GM12878 (cell line): ENCODE results near the gene KIRREL1. TPM values are rescaled to one million over a fixed set of nuclear protein-coding genes. Genes with fewer than 3 reads are reported as not detected.

Source experiments
- ATAC-seq: fragments of 200-7000 bp; cut with Tn5 transposase; 3 replicates; pipeline ENCODE4 v1.9.1; 2020; ENCODE audit warnings: mild to moderate bottlenecking, moderate library complexity
- BruUV-seq: library from RNA; stranded (reverse); fragments of 400-500 nt; replicated peaks from 2 replicates; lab custom pipeline; 2021; lab: Mats Ljungman, UMichigan
- CTCF ChIA-PET: fragments of 300-600 bp; sonication (Branson Sonifier 250); formaldehyde crosslinking; extraction: SDS; loops from one replicate; lab custom pipeline; 2021; ENCODE audit warnings: inconsistent platforms; lab: Yijun Ruan, JAX
- POLR2A ChIA-PET: fragments of 350-600 bp; formaldehyde crosslinking; extraction: SDS; loops from one replicate; lab custom pipeline; 2021; ENCODE audit warnings: inconsistent platforms; lab: Charles Lee
- RAD21 ChIA-PET: fragments of 300-600 bp; sonication (Branson Sonifier 250); formaldehyde crosslinking; loops from one replicate; lab custom pipeline; 2023; ENCODE audit warnings: antibody characterized with exemption; ENCODE audit not compliant: unreplicated experiment; lab: Charles Lee
- SMC1A ChIA-PET: fragments of 300-600 bp; sonication (Branson Sonifier 250); formaldehyde crosslinking; loops from one replicate; lab custom pipeline; 2023; ENCODE audit not compliant: unreplicated experiment, uncharacterized antibody; lab: Charles Lee
- DNase-seq: peaks from one replicate; pipeline ENCODE4 v3.0.0-alpha.2; 2011; ENCODE audit warnings: low read depth, low spot score
- FAIRE-seq: peaks from 3 replicates; lab custom pipeline; 2011; peaks lifted over from hg19 to GRCh38; lab: Jason Lieb, UNC
- H2AFZ ChIP-seq: 2 replicates; pipeline ENCODE4 v1.6.0; 2011; ENCODE audit warnings: low read depth, low read length, control low read depth; ENCODE audit not compliant: control insufficient read depth
- H3K27ac ChIP-seq: 2 replicates; pipeline ENCODE4 v1.5.1; 2011; ENCODE audit warnings: control low read depth; ENCODE audit not compliant: control insufficient read depth, insufficient read depth
- H3K27me3 ChIP-seq, 2 experiments: replicated peaks in 1 of 2; 2 replicates each; pipeline versions ENCODE4 v1.6.0 to v1.6.1; 2011; ENCODE audit warnings: low read length in 1 of 2; ENCODE audit not compliant: control insufficient read depth in 2 of 2, insufficient read depth in 2 of 2
- H3K36me3 ChIP-seq, 2 experiments: 2 replicates each; pipeline ENCODE4 v1.5.1; 2011; ENCODE audit warnings: low read length in 1 of 2; ENCODE audit not compliant: control insufficient read depth in 2 of 2, insufficient read depth in 2 of 2
- H3K4me1 ChIP-seq: 2 replicates; pipeline ENCODE4 v1.6.1; 2011; ENCODE audit warnings: mild to moderate bottlenecking, low read length, moderate library complexity, mixed read lengths; ENCODE audit not compliant: control insufficient read depth, insufficient read depth
- H3K4me2 ChIP-seq: 2 replicates; pipeline ENCODE4 v1.6.0; 2011; ENCODE audit warnings: control low read depth; ENCODE audit not compliant: control insufficient read depth, insufficient read depth
- H3K4me3 ChIP-seq: fragments of 200-600 bp; sonication (generic); 2 replicates; pipeline ENCODE4 v1.5.1; 2016
- H3K79me2 ChIP-seq: 2 replicates; pipeline ENCODE4 v1.6.0; 2011; ENCODE audit warnings: low read length; ENCODE audit not compliant: control insufficient read depth, insufficient read depth
- H3K9ac ChIP-seq: 2 replicates; pipeline ENCODE4 v1.8.0; 2011; ENCODE audit warnings: low read length, control low read depth, mixed read lengths; ENCODE audit not compliant: control insufficient read depth, insufficient read depth
- H3K9me3 ChIP-seq: replicated peaks from 3 replicates; pipeline ENCODE4 v1.5.1; 2011; ENCODE audit warnings: mild to moderate bottlenecking, low read length; ENCODE audit not compliant: control insufficient read depth, insufficient read depth
- H4K20me1 ChIP-seq: 2 replicates; pipeline ENCODE4 v1.6.0; 2011; ENCODE audit not compliant: control insufficient read depth, insufficient read depth
- ATF2 ChIP-seq: IDR thresholded peaks from 2 replicates; pipeline ENCODE4 v1.6.1; 2012; ENCODE audit warnings: low read length, inconsistent platforms
- ATF7 ChIP-seq: fragments of 450-650 bp; IDR thresholded peaks from 2 replicates; pipeline ENCODE4 v1.6.1; 2016; ENCODE audit warnings: low read depth, mild to moderate bottlenecking
- CEBPB ChIP-seq, 2 experiments: fragments of 150-350 bp in 1 of 2; IDR thresholded peaks; 2 replicates each; pipeline ENCODE4 v1.6.1; 2012 to 2014; ENCODE audit warnings: low read depth in 2 of 2, low read length in 2 of 2, borderline replicate concordance in 1 of 2, inconsistent platforms in 1 of 2
- ETV6 ChIP-seq, 2 experiments: fragments of 450-650 bp in 1 of 2; IDR thresholded peaks in 1 of 2; conservative IDR thresholded peaks in 1 of 2; 2 replicates each; pipeline ENCODE4 v1.6.1; 2014; ENCODE audit warnings: antibody characterized with exemption in 1 of 2, borderline replicate concordance in 1 of 2, low read depth in 1 of 2, mild to moderate bottlenecking in 1 of 2, moderate library complexity in 1 of 2
- HDGF ChIP-seq: fragments of 450-650 bp; IDR thresholded peaks from 2 replicates; pipeline ENCODE4 v1.6.1; 2016; ENCODE audit warnings: antibody characterized with exemption
- HSF1 ChIP-seq: fragments of 150-350 bp; IDR thresholded peaks from 2 replicates; pipeline ENCODE4 v1.6.1; 2014; ENCODE audit warnings: mild to moderate bottlenecking, low read depth, low read length
- MYC ChIP-seq: IDR thresholded peaks from 2 replicates; pipeline ENCODE4 v1.6.1; 2011; ENCODE audit warnings: mild to moderate bottlenecking, low read length, moderate library complexity, inconsistent platforms; ENCODE audit not compliant: insufficient read depth, insufficient replicate concordance, insufficient read length, severe bottlenecking
- NFYB ChIP-seq: IDR thresholded peaks from 2 replicates; pipeline ENCODE4 v1.6.1; 2011; ENCODE audit warnings: low read depth, mild to moderate bottlenecking, low read length, improper control_type of control experiment, moderate library complexity; ENCODE audit not compliant: insufficient read depth
- NR2C2 ChIP-seq: IDR thresholded peaks from 2 replicates; pipeline ENCODE4 v1.6.1; 2011; ENCODE audit warnings: borderline replicate concordance, low read depth; ENCODE audit not compliant: control insufficient read depth, insufficient read length
- NRF1 ChIP-seq: conservative IDR thresholded peaks from 2 replicates; pipeline ENCODE4 v1.6.1; 2011; ENCODE audit warnings: mild to moderate bottlenecking, low read depth, low read length, improper control_type of control experiment
- RFX5 ChIP-seq: IDR thresholded peaks from 2 replicates; pipeline ENCODE4 v1.6.1; 2011; ENCODE audit warnings: low read depth, low read length, improper control_type of control experiment
- SIX5 ChIP-seq: IDR thresholded peaks from 2 replicates; pipeline ENCODE4 v1.6.1; 2011; ENCODE audit warnings: mild to moderate bottlenecking, low read depth, low read length, moderate library complexity; ENCODE audit not compliant: severe bottlenecking
- SP1 ChIP-seq: IDR thresholded peaks from one replicate; pipeline ENCODE4 v1.6.1; 2011; ENCODE audit warnings: low read depth, low read length
- SREBF1 ChIP-seq: IDR thresholded peaks from 2 replicates; pipeline ENCODE4 v1.6.1; 2012; ENCODE audit warnings: mild to moderate bottlenecking, low read length
- STAT1 ChIP-seq: fragments of 450-650 bp; conservative IDR thresholded peaks from 2 replicates; pipeline ENCODE4 v1.6.1; 2014; ENCODE audit warnings: antibody characterized with exemption, mild to moderate bottlenecking
- USF2 ChIP-seq: IDR thresholded peaks from 2 replicates; pipeline ENCODE4 v1.6.1; 2011; ENCODE audit warnings: low read depth, low read length, improper control_type of control experiment, borderline replicate concordance
- WGBS: methylation state at CpG from one replicate; pipeline ENCODE4 v1.1.6; 2016; ENCODE audit warnings: low lambda C conversion rate; ENCODE audit not compliant: insufficient replicate concordance, insufficient coverage; ENCODE audit errors: missing lambda C conversion rate; 5-methylcytosine and 5-hydroxymethylcytosine counted together
- in situ Hi-C: fragments of 300-500 bp; cut with MboI; formaldehyde crosslinking; loops from 9 replicates; pipeline ENCODE4 v1.14.3; 2018; ENCODE audit warnings: mixed read lengths
- intact Hi-C: fragments of 100-400 bp; cut with micrococcal nuclease; formaldehyde crosslinking; loops from one replicate; pipeline ENCODE4 v1.14.2; 2022; ENCODE audit not compliant: unreplicated experiment
- polyA plus RNA-seq, 11 experiments: library from polyadenylated mRNA; depleted of rRNA in 4 of 11; unstranded in 6 of 11; stranded (reverse) in 5 of 11; fragments of >200 nt; fragmentation: Nextera tagmentation in 4 of 11; fragmentation: Illumina TruSeq in 1 of 11; extraction: Ambion mirVana in 4 of 11; extraction: Trizol in 1 of 11; gene quantifications; 1 replicate in 1 of 11; 2 replicates in 10 of 11; pipeline versions ENCODE4 v1.2.1 to v1.2.3, GENCODE V29; 2011 to 2016; ENCODE audit warnings: inconsistent platforms in 2 of 11, missing spikeins in 2 of 11, low read depth in 1 of 11
- total RNA-seq, 4 experiments: library from RNA; depleted of rRNA in 3 of 4; stranded (reverse); fragments of >200 nt in 3 of 4; fragmentation: Illumina TruSeq in 1 of 4; extraction: Trizol in 1 of 4; gene quantifications; 2 replicates each; pipeline versions ENCODE4 v1.2.1 to v1.2.3, GENCODE V29; 2013 to 2021
- TF ChIP-seq, protein P1 (sequence below): fragments of 450-650 bp; IDR thresholded peaks from 2 replicates; pipeline ENCODE4 v1.6.1; 2016; ENCODE audit warnings: mild to moderate bottlenecking

The KIRREL1 gene
- total and polyA plus RNA-seq, 10 of the 15 experiments (the other 5 are each of a cell fraction or from before 2014, with no cell fraction given) = 0.15 TPM; not detected in 9

DNA sequence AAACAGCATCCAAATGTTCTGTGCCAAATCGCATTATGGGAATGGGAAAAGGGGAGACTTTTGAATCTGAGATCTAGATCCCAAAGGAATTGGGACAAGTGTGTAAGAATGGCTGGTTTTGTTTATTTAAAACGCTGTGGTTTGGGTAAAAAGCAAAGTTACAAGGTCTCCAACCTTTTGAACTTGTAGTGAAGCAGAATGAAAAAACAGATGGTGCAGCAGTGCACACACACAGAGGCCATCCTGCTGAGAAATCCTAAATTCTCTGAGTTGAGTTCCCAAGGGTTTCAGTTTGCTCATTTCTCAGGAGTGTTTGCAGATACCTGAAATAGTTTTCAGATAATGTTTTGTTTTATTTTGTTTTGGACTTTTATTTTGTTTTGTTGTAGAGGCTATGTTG lies 107.1 kb downstream of the KIRREL1 start:
- CTCF ChIA-PET = interaction anchor here (1.1 to 11.3 kb wide), 2 partner anchors 11 to 21 kb away, joined by 3 to 210 read pairs; no protein-coding TSS in a partner anchor
- no peak for ATAC-seq
- no peak overlapping the region for H2AFZ ChIP-seq
- H3K27me3 ChIP-seq = no peaks in the 10 kb centered on the region
- H4K20me1 ChIP-seq = no peaks in the 10 kb centered on the region
- no TSS peak for BruUV-seq
- H3K36me3 ChIP-seq = no peaks in the 10 kb centered on the region
- no peak for DNase-seq
- peak; percentile 41 for FAIRE-seq
- SMC1A ChIA-PET = interaction anchor here (2.0 kb wide), 1 partner anchor 20 kb away, joined by 6 read pairs; no protein-coding TSS in a partner anchor
- no peak overlapping the region for H3K4me3 ChIP-seq
- no peak overlapping the region for H3K27ac ChIP-seq
- RAD21 ChIA-PET = no interaction called here
- no peak overlapping the region for H3K9ac ChIP-seq
- H3K9me3 ChIP-seq = no peaks in the 10 kb centered on the region
- intact Hi-C loops (no loop called here), in situ Hi-C loops (no loop called here)
- no peaks in the 10 kb centered on the region for H3K79me2 ChIP-seq
- TF ChIP-seq ATF7 (no peak), USF2 (no peak), ATF2 (no peak), MYC (no peak), STAT1 (no peak), CEBPB (IDR thresholded peaks at IDR 0.05; ENCODE audit: borderline replicate concordance in 1 of 2, low read depth in 2 of 2, low read length in 2 of 2) (no peak), SIX5 (no peak), SREBF1 (no peak), RFX5 (no peak), SP1 (no peak), HSF1 (no peak), NRF1 (no peak), NR2C2 (no peak), NFYB (no peak), ETV6 (conservative IDR thresholded peaks at IDR 0.05 in 1 of 2, IDR thresholded peaks at IDR 0.05 in 1 of 2; ENCODE audit: borderline replicate concordance in 1 of 2, low read depth in 1 of 2) (no peak), HDGF (no peak)
- TF ChIP-seq, protein P1, sequence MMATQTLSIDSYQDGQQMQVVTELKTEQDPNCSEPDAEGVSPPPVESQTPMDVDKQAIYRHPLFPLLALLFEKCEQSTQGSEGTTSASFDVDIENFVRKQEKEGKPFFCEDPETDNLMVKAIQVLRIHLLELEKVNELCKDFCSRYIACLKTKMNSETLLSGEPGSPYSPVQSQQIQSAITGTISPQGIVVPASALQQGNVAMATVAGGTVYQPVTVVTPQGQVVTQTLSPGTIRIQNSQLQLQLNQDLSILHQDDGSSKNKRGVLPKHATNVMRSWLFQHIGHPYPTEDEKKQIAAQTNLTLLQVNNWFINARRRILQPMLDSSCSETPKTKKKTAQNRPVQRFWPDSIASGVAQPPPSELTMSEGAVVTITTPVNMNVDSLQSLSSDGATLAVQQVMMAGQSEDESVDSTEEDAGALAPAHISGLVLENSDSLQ = no peak
- H3K4me1 ChIP-seq = no peaks in the 10 kb centered on the region
- POLR2A ChIA-PET = no interaction called here
- no peak overlapping the region for H3K4me2 ChIP-seq
- WGBS = 31% methylated on average over 2 of the region's 2 CpGs
